GM20000 (cell line): ENCODE measurements around the gene LIN9.

ENCODE experiments used
- DNase-seq: peaks from one replicate; pipeline ENCODE4 v3.0.0; 2012; ENCODE audit warnings: low spot score
- TF ChIP-seq, protein P1 (sequence below): IDR thresholded peaks from 2 replicates; pipeline ENCODE4 v1.5.1; 2012; ENCODE audit warnings: mild to moderate bottlenecking, control low read depth; ENCODE audit errors: extremely low read depth, missing control alignments

Gene LIN9

DNA sequence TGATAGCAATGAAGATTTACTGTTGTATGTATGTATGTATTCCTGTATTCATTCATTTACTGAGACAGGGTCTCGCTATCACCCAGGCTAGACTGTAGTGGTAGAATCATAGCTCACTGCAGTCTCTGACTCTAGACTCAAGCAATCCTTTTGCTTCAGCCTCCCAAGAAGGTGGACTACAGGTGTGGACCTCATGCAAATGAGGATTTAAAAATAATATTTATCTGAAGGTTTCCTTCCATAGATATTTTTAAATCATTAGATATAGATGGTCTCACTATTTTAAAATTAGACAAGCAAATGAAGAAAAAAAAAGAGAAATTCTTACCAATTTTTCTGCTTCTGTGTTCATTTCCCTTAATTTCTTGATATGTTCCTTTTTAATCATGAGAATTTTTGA is 58.5 kb downstream of the LIN9 start:
- DNase-seq: no peak
- TF ChIP-seq, protein P1, sequence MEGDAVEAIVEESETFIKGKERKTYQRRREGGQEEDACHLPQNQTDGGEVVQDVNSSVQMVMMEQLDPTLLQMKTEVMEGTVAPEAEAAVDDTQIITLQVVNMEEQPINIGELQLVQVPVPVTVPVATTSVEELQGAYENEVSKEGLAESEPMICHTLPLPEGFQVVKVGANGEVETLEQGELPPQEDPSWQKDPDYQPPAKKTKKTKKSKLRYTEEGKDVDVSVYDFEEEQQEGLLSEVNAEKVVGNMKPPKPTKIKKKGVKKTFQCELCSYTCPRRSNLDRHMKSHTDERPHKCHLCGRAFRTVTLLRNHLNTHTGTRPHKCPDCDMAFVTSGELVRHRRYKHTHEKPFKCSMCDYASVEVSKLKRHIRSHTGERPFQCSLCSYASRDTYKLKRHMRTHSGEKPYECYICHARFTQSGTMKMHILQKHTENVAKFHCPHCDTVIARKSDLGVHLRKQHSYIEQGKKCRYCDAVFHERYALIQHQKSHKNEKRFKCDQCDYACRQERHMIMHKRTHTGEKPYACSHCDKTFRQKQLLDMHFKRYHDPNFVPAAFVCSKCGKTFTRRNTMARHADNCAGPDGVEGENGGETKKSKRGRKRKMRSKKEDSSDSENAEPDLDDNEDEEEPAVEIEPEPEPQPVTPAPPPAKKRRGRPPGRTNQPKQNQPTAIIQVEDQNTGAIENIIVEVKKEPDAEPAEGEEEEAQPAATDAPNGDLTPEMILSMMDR: no peak

DNA sequence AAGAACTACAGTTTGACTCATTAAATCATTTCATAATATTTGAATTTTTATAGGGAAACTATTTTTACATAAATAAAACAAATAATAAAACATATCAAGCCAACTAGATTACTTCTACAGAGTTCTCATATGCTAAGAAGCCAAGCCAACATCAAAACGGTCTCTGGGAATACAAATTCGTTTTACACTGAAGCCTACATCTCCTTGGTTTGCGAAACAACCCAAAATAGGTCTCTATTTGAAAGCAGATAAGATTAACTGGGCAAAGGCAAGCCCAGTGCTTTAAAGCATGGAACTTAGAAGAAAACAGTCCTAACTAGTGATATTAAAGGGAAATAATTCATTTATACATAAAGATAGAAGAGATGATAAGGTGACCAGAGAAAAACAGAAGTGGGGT is 60.2 kb downstream of the LIN9 start:
- TF ChIP-seq, protein P1: no peak
- no peak for DNase-seq

DNA sequence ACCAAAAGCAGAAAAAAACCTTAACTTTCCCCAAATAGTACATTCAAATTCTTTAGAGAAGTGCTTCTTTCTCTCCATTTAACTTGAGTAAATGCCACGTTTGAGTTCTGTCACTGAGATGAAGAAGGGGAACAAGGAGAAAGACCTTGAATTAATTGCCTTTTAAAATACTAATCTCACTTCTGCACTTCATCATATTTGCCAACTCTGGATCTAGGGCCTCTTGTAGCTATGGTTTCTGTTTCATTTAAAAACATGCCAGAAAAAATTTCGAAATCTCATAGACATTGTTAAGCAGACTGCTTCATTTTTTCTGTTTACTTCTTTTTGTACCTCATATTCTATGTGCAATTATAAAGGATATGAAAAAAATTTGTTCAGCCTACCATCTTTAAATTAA is 60.9 kb downstream of the LIN9 start:
- no peak for DNase-seq
- TF ChIP-seq, protein P1: no peak

DNA sequence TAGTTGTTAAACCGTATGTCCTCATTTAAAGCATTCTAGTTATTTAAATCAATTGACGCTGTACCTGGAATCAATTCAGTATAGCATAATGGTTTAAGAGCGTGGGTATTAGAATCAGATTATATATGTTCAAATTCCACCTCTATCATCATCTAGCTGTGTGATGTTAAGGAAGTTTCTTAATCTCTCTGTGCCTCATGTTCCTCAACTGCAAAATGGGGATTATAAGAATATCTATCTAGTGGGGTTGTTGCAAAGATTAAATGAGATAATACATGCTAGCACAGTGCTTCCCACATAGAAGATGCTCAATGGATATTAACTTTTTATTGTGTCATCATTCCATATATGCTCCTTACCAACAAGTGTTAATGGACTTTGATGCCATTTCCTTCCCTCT is 69.5 kb downstream of the LIN9 start:
- no peak for DNase-seq
- TF ChIP-seq, protein P1: no peak

DNA sequence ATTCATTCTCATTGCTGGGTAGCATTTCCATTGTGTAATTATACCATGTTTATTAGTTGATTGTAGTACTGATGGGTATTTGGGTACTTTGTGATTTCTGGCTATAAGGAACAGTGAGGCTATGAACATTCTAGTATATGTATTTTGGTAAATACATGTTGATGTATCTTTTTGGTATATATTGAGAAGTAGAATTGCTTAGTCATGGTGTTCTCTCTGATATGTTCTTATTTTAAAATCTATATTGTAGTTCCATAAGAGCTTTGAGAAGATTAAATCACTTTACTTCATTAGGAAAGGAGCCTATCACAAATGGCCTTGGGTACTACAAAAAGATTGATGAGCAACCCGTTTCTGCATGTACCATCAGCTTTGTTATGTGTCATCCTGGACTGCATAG is 72.1 kb downstream of the LIN9 start:
- TF ChIP-seq, protein P1: no peak
- no peak for DNase-seq

DNA sequence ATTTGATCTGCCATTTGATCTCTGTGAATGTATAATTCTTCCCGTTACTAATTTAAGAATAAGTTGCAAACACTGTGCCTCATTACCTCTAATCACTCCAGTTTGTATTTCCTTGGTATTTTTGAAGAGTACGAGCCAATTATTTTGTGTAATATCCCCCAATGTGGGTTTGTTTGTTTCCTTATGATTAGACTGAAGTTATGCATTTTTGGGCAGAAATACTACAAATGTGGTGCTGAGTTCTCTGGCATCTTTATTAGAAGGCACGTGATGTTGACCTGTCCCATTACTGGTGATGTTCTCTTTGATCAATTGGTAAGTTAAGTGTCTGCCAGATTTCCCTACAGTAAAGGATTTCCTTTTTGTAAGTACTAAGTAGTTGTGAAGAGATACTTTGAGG is 75.2 kb downstream of the LIN9 start:
- TF ChIP-seq, protein P1: no peak
- DNase-seq: no peak

DNA sequence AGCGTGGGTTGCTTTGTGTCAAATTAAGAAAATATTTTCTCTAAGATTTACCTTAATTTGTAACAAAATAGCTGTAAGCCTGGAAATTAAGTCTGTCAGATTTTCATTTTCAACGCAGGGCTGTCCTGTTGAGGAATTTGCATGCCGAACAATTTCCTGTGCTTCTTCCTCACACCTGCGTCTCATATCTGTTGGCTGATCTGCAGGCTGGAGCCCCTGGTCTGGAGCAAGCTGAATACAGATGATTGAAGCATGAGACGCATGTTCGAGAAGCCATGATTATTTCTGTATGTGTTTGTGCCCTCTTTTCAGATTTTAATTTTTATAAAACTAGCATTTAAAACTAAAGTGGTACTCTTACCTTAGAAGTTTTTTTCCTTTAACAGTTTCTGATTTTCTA is 75.7 kb downstream of the LIN9 start:
- TF ChIP-seq, protein P1: no peak
- peak; percentile 45 for DNase-seq
